Measurements from ENCODE around the gene BAIAP2.
A peak's percentile ranks its signal among the peaks of the same experiment; 100 is the strongest.

Gene BAIAP2, protein sequence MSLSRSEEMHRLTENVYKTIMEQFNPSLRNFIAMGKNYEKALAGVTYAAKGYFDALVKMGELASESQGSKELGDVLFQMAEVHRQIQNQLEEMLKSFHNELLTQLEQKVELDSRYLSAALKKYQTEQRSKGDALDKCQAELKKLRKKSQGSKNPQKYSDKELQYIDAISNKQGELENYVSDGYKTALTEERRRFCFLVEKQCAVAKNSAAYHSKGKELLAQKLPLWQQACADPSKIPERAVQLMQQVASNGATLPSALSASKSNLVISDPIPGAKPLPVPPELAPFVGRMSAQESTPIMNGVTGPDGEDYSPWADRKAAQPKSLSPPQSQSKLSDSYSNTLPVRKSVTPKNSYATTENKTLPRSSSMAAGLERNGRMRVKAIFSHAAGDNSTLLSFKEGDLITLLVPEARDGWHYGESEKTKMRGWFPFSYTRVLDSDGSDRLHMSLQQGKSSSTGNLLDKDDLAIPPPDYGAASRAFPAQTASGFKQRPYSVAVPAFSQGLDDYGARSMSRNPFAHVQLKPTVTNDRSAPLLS

DNA sequence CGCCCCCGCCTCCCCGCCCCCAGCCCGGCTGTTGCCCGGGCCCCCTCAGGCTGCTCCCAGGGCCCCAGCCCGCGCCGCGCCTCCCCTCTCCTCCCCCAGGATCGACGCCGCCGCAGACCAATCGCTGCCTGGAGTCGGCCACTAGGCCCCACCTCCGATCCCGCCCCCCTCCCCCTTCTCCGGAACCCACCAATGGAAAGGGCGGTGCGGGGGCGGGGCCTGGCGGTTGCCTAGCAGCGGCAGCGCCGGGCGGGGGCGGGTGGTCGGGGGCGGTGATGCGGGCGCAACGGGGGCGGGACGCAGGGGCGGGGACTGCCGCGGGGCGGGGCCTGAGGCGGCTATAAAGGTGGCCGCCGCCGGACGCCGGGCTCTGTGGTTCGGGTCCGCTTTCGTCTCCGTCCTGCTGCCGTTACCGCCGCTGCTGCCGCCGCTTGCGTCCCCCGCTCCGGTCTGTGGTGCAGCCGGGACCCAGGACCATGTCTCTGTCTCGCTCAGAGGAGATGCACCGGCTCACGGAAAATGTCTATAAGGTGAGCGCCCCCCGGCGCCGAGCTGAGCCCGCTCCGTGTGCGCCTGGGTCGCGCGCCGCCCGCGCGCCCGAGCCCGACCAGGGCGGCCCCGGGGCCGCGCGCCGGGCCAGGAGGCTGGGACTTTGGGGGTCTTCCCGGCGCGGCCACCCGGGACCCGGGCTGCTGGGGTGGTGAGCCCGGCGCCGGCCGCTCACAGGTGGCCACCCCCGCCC, at the start of gene BAIAP2:
BAIAP2 (plus strand) TSS at position 373 of the 742 bp plus-strand sequence; CDS start at position 477, 104 bp downstream.
- peak; percentile 90 for DNase-seq
- in situ Hi-C loops (cut with HindIII; ENCODE audit: low pct_ligation_motif_present, low pct_unique_long_range_greater_than_20kb, low sequenced_read_pairs), result no loop called here

- DNase-seq, result no peak
- in situ Hi-C loops (cut with HindIII; ENCODE audit: low pct_ligation_motif_present, low pct_unique_long_range_greater_than_20kb, low sequenced_read_pairs), result no loop called here
Measured at GRCh38 chr17:80986046-80986445, 48.9 kb upstream of the BAIAP2 start.

DNA sequence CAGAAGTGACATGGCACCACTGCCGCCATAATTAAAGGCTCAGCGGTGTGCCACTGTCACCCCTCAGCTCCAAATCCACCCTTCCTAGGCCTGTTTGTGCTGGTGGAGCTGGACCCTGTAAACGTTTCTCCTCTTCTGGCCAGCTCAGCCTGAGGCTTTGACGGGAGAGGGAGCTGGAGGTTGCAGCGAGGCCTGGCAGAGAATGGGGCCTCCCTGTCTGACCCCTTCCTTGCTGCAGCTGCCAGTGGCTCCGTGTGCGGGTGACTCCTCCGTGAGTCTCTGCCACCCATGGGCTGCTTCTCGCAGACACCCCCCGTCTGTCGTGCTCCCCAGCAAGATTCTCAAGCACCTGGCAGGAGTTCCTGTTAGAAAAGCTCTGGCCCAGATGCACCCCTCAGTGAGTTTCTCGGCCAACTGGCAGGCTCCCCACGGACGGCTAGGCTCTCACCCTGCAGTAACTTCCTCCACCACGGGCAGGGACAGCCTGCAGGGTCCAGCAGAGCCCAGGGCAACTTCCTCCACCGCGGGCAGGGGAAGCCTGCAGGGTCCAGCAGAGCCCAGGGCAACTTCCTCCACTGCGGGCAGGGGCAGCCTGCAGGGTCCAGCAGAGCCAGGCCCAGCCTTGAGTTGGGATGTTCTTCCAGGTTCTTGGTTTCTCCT, 48.0 kb upstream of the BAIAP2 start:
- no peak for DNase-seq
- in situ Hi-C loops (cut with HindIII; ENCODE audit: low pct_ligation_motif_present, low pct_unique_long_range_greater_than_20kb, low sequenced_read_pairs), result no loop called here

DNA sequence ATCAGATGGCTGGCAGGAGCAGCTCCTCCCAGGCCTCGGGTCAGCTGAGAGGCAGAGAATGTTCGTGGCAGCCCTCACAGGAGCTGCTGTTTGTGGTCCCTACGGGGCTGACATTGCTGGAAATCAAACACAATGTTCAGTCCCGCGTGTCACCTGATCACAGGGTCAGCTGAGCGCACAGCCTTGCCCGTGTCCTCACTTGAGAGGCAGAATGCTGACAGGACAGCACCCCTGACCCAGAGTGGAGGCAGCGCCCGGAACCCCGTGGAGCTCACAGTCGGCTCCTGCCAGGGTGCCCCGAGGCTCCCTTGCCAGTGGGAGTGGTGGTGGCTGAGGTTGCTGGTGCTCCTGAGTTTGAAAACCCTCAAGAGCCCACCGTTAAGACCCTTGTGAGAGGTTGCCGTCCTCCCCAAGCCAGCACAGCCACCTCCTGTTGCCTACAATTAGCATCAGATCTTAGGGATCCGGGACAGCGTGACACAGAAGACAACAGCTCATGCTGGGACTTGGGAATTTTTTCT, 47.0 kb upstream of the BAIAP2 start:
- in situ Hi-C loops (cut with HindIII; ENCODE audit: low pct_ligation_motif_present, low pct_unique_long_range_greater_than_20kb, low sequenced_read_pairs), result no loop called here
- DNase-seq, result no peak

DNA sequence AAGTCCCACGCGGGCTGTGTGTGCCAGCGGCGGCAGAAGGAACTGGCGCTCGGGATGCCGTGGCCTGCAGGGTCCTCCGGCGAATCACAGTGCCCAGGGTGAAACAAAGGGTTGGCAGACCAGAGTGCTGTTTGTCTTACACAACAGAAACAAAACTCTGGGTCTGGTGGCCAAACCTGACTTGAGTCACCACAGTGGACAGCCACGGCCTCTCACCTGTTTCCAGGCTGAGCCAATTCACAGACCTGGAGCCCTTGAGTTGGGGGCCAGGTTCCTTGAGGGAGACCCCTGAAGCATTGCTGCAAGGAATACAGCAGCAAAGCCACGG, 45.4 kb upstream of the BAIAP2 start:
- in situ Hi-C loops (cut with HindIII; ENCODE audit: low pct_ligation_motif_present, low pct_unique_long_range_greater_than_20kb, low sequenced_read_pairs), result no loop called here
- DNase-seq, result no peak

DNA sequence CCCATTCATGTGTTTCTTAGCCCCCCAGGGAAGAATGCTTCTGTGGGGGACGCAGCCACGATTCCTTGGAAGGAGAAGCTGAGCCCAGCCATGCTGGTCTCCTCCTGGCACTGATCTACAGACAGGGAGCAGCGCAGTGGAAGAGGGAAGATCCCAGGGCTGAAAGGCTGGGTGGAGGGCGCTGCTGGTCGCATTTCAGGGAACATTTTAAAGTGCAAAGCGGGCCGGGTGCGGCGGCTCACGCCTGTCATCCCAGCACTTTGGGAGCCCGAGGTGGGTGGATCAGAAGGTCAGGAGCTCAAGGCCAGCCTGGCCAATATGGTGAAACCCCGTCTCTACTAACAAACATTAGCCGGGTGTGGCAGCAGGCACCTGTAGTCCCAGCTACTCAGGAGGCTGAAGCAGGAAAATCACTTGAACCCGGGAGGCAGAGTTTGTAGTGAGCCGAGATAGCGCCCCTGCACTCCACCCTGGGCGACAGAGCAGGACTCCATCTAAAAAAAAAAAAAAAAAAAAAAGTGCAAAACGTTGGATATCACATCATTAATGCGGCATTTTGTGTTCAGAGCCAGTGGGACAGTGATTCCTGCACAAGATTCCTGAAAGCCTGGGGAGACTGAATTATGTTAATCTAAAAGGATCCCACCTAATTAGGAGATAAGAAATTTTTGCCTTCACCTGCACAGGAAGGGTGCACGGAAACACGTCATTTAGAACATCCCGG, 43.9 kb upstream of the BAIAP2 start:
- DNase-seq, result no peak
- in situ Hi-C loops (cut with HindIII; ENCODE audit: low pct_ligation_motif_present, low pct_unique_long_range_greater_than_20kb, low sequenced_read_pairs), result no loop called here

DNA sequence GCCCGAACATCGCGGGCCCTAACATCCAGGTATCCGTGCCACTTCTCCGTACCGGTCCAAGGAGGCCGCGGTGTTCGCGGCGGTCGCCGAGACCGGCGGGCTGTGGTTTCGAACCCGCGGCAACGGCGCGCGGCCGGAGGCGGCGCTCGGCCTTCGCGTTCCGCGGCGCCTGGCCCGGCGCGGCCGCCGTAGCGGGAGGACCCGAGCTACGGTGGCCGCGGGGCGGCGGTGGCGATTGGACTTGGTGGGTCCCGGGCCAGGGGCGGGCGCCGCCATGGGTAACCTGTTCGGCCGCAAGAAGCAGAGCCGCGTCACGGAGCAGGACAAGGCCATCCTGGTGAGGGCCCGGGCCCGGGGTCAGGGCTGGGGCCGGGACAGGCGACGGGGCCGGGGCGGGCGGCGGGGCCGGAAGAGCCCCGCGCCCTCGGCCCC, 43.3 kb upstream of the BAIAP2 start, which contains the start of gene CHMP6:
CHMP6 (plus strand) TSS at position 197 of the 432 bp plus-strand sequence; CDS start at position 275, 78 bp downstream.
- DNase-seq, result peak; percentile 83
- in situ Hi-C loops (cut with HindIII; ENCODE audit: low pct_ligation_motif_present, low pct_unique_long_range_greater_than_20kb, low sequenced_read_pairs), result no loop called here

DNA sequence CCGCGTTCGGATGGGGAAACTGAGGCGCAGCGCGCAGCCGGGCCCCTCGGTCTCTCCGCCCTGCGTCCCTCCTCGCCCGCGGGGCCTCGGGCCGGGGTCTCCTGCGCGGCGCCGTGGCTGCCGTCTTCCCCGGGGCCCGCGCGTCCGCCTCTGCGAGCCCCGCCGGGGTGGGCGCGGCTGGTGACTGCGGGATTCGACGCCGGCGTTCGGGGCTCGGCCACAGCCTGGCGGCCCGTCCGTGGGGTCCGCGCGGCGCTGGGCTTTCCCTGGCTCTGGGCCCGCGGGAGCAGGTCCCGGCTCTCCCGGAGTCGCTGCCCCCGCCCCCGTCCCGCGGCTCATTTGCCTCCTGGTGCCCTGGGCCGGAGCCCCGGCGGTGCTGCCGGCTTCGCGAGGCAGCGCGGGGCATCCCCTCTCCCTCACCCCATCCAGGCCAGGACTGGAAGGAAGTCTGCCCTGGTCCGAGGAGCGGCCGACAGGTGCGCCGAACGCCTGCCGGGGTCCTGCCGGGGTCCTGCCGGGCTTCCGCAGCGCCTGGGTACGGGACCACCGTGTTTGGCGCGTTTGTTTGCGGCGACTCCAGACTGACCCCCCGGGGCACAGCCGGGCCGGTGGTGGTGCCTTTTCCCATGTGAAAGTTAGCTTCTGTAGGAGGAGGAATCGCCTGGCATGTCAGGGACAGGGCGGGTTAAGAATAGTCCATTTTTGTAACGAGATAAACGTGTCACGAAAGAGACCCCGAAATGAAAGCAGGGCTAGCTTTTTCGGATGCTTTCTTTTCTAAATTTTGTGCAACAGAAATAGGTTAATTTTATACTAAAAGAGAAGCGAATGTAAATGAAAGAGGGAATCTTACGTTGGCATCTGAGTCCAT, 42.6 kb upstream of the BAIAP2 start:
- DNase-seq, result no peak
- in situ Hi-C loops (cut with HindIII; ENCODE audit: low pct_ligation_motif_present, low pct_unique_long_range_greater_than_20kb, low sequenced_read_pairs), result no loop called here

- in situ Hi-C loops (cut with HindIII; ENCODE audit: low pct_ligation_motif_present, low pct_unique_long_range_greater_than_20kb, low sequenced_read_pairs), result no loop called here
- DNase-seq, result peak; percentile 22
Measured at GRCh38 chr17:80992948-80993624, 41.9 kb upstream of the BAIAP2 start.

GRCh38 chr17:80995131-80995530, 39.8 kb upstream of the BAIAP2 start:
- DNase-seq, result no peak
- in situ Hi-C loops (cut with HindIII; ENCODE audit: low pct_ligation_motif_present, low pct_unique_long_range_greater_than_20kb, low sequenced_read_pairs), result no loop called here

GRCh38 chr17:80996422-80997305, 38.3 kb upstream of the BAIAP2 start:
- DNase-seq, result no peak
- in situ Hi-C loops (cut with HindIII; ENCODE audit: low pct_ligation_motif_present, low pct_unique_long_range_greater_than_20kb, low sequenced_read_pairs), result no loop called here

- in situ Hi-C loops (cut with HindIII; ENCODE audit: low pct_ligation_motif_present, low pct_unique_long_range_greater_than_20kb, low sequenced_read_pairs), result no loop called here
- no peak for DNase-seq
Measured at GRCh38 chr17:80997424-80998117, 37.4 kb upstream of the BAIAP2 start.

- in situ Hi-C loops (cut with HindIII; ENCODE audit: low pct_ligation_motif_present, low pct_unique_long_range_greater_than_20kb, low sequenced_read_pairs), result no loop called here
- no peak for DNase-seq
Measured at GRCh38 chr17:80998118-80998747, 36.7 kb upstream of the BAIAP2 start.

DNA sequence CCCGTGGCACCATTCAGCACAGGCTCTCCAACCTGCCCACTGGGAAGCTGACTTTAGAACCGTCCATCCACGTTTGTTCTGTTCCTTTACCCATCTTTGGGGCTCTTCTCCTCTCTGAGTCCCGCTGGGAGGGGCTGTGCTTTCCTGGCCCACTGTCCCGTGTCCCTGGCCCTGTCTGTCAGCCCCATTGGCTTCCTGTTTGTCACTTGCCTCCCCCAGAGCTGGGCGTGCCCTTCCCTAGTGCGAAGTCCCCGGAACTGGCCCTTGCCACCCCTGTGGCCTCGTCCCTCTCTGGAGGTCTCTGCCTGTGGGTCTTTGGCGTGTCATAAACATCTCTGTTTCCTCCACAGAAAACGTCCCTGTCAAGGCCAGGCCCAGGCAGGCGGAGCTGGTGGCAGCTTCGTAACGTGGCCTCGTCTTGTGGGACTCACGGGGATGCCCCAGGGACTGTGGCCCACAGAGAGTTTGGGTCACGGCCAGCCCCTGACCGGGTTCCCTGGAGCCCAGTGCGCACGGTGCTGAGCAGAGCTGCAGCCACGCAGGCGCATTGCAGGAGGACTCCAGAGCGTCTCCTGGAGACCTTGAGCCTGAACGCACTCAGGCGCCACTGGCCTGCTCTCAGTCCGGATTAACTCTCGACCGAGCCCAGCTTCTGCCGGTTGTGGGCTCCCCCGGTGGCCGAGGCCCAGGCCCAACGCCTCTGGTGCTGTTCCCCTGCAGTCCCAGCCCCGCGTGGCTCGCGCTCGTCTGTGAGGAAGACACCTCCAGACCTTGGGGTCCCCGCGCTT, 36.0 kb upstream of the BAIAP2 start:
- DNase-seq, result no peak
- in situ Hi-C loops (cut with HindIII; ENCODE audit: low pct_ligation_motif_present, low pct_unique_long_range_greater_than_20kb, low sequenced_read_pairs), result no loop called here

All from ACHN (cell line).